Endothelial cell of umbilical vein (primary cell): ENCODE data around the gene SP9.

Experiments
- EZH2 ChIP-seq: IDR thresholded peaks from 2 replicates; pipeline ENCODE4 v1.6.1; 2012; ENCODE audit warnings: borderline replicate concordance, low read depth, mild to moderate bottlenecking, moderate library complexity, low read length, inconsistent platforms; ENCODE audit not compliant: severe bottlenecking
- GATA2 ChIP-seq: IDR thresholded peaks from 2 replicates; pipeline ENCODE4 v1.7.0; 2011; ENCODE audit warnings: low read depth, mild to moderate bottlenecking, moderate library complexity, mixed read lengths, low read length; ENCODE audit not compliant: insufficient read length, insufficient read depth
- JUN ChIP-seq: IDR thresholded peaks from 2 replicates; pipeline ENCODE4 v1.6.1; 2011; ENCODE audit warnings: borderline replicate concordance, low read depth; ENCODE audit not compliant: insufficient read length, insufficient read depth
- POLR2AphosphoS5 ChIP-seq: IDR thresholded peaks from 2 replicates; pipeline ENCODE4 v1.6.1; 2012; ENCODE audit warnings: low read depth, mild to moderate bottlenecking, control low read depth, low read length, moderate library complexity; ENCODE audit not compliant: insufficient read depth
- TF ChIP-seq, protein P1 (sequence below), 2 donors: IDR thresholded peaks; 1 replicate in 1 of 2; 2 replicates in 1 of 2; pipeline ENCODE4 v1.5.1; 2011; ENCODE audit warnings: low read length in 2 of 2, mild to moderate bottlenecking in 2 of 2, moderate library complexity in 2 of 2, control low read depth in 1 of 2, inconsistent platforms in 1 of 2, low read depth in 1 of 2; ENCODE audit not compliant: insufficient read depth in 1 of 2; ENCODE audit errors: extremely low read depth in 1 of 2

DNA sequence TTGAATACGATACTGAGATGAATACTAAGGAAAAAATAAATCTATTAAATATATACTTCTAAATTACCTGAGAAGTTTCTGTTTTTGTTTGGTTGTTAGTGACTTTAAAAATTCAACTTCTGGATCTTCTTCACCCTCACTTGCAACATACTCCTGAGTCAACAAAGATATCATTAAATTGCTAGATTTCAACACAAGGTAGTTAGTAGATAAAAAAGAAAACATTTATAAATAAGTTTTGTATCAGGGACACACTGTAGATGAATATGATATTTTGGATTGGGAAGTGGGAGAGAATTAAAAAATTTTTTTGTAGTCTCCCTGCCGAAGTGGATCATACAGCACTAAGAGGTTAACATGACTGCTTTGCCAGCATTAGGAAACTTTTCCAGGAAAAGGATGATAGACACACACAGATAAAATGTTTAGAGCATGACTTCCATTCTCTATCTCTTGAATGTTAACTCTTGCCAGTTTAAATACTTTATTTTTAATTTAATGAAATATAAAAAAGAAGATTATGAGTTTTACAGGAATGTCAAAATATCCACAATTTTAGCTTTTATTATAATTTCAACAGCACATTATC, 15.9 kb downstream of the SP9 start:
- TF ChIP-seq, protein P1, sequence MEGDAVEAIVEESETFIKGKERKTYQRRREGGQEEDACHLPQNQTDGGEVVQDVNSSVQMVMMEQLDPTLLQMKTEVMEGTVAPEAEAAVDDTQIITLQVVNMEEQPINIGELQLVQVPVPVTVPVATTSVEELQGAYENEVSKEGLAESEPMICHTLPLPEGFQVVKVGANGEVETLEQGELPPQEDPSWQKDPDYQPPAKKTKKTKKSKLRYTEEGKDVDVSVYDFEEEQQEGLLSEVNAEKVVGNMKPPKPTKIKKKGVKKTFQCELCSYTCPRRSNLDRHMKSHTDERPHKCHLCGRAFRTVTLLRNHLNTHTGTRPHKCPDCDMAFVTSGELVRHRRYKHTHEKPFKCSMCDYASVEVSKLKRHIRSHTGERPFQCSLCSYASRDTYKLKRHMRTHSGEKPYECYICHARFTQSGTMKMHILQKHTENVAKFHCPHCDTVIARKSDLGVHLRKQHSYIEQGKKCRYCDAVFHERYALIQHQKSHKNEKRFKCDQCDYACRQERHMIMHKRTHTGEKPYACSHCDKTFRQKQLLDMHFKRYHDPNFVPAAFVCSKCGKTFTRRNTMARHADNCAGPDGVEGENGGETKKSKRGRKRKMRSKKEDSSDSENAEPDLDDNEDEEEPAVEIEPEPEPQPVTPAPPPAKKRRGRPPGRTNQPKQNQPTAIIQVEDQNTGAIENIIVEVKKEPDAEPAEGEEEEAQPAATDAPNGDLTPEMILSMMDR (IDR thresholded peaks at IDR 0.05; ENCODE audit: extremely low read depth in 1 of 2, insufficient read depth in 1 of 2, low read depth in 1 of 2, low read length in 2 of 2), result no peak
- TF ChIP-seq POLR2AphosphoS5 (no peak), JUN (no peak), GATA2 (no peak), EZH2 (no peak)
